Bladder microvascular endothelial cell (primary cell): ENCODE results near the gene AIMP2. TPM values are rescaled to one million over a fixed set of nuclear protein-coding genes. Genes with fewer than 3 reads are reported as not detected.

ENCODE experiments used
- total RNA-seq: library from RNA; depleted of rRNA; stranded (reverse); fragments of >200 nt; gene quantifications from 2 replicates; pipeline ENCODE4 v1.2.3, GENCODE V29; 2014

The AIMP2 gene
- total RNA-seq: 35.5 and 53.7 TPM in 2 replicates

GRCh38 chr7:6008668-6009611 lies at the start of gene AIMP2, which contains the start of gene PMS2:
TSS of gene AIMP2 (plus strand) at chr7:6009272. CDS start at chr7:6009364, 92 bp downstream.
TSS of gene PMS2 (minus strand) at chr7:6009049. CDS start at chr7:6009019, 30 bp downstream.

GRCh38 chr7:5970347-5970911 lies 38.6 kb upstream of the AIMP2 start, which contains the start of gene RSPH10B:
TSS of gene RSPH10B (minus strand) at chr7:5970689. CDS start at chr7:5967116, 3,573 bp downstream.

GRCh38 chr7:6030988-6031387 lies 21.9 kb downstream of the AIMP2 start, which contains the start of gene ANKRD61:
TSS of gene ANKRD61 (plus strand) at chr7:6031376. CDS start at chr7:6031376, 0 bp downstream.

Other genes starting within 250 kb of the AIMP2 start
- 17.2 and 42.5 TPM in 2 replicates for gene RNF216, start 227.6 kb upstream of the AIMP2 start, total RNA-seq
- gene OCM, start 128.5 kb upstream of the AIMP2 start, total RNA-seq: not detected in 2 replicates
- gene CCZ1, start 110.5 kb upstream of the AIMP2 start, total RNA-seq: 33.8 and 48.6 TPM in 2 replicates
- 0.57 and 0.65 TPM in 2 replicates for gene RSPH10B, start 38.6 kb upstream of the AIMP2 start, total RNA-seq
- 13.8 and 18.9 TPM in 2 replicates for gene PMS2, start 223 bp upstream of the AIMP2 start, total RNA-seq
- gene ANKRD61, start 22.1 kb downstream of the AIMP2 start, total RNA-seq: 0.06 TPM in 1 of 2 replicates, not detected in the other
- 27.4 and 83.4 TPM in 2 replicates for gene EIF2AK1, start 49.9 kb downstream of the AIMP2 start, total RNA-seq
- gene USP42, start 95.7 kb downstream of the AIMP2 start, total RNA-seq: 2.3 and 5.4 TPM in 2 replicates